DND-41 (cell line): ENCODE measurements around the gene C11orf71.

ENCODE experiments used
- EZH2 ChIP-seq: IDR thresholded peaks from 3 replicates; pipeline ENCODE4 v1.6.1; 2012; ENCODE audit warnings: borderline replicate concordance, low read depth, mild to moderate bottlenecking, moderate library complexity, low read length, inconsistent platforms; ENCODE audit not compliant: severe bottlenecking
- TF ChIP-seq, protein P1 (sequence below): IDR thresholded peaks from 2 replicates; pipeline ENCODE4 v1.5.1; 2012; ENCODE audit warnings: borderline replicate concordance, low read length, moderate library complexity, mild to moderate bottlenecking; ENCODE audit not compliant: poor library complexity, severe bottlenecking; ENCODE audit errors: extremely low read depth

DNA sequence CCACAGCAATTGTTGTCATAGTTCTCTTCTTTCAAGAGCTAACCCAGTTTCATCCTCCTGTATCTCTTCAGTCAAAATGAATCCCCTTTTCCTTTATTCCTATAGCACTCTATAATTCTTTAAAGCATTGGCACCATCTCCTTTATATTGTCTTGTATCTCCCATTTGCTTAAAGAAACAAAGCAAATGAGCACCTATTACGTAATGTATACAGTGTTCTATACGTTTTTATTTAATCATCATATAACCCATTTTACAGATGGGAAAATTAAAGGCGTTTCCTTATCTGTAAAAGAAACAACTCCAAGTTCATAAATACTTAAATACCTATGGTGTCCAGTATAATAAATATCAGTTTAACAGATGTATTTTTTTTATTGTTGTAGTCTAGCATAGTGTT lies 32.6 kb upstream of the C11orf71 start:
- TF ChIP-seq, protein P1, sequence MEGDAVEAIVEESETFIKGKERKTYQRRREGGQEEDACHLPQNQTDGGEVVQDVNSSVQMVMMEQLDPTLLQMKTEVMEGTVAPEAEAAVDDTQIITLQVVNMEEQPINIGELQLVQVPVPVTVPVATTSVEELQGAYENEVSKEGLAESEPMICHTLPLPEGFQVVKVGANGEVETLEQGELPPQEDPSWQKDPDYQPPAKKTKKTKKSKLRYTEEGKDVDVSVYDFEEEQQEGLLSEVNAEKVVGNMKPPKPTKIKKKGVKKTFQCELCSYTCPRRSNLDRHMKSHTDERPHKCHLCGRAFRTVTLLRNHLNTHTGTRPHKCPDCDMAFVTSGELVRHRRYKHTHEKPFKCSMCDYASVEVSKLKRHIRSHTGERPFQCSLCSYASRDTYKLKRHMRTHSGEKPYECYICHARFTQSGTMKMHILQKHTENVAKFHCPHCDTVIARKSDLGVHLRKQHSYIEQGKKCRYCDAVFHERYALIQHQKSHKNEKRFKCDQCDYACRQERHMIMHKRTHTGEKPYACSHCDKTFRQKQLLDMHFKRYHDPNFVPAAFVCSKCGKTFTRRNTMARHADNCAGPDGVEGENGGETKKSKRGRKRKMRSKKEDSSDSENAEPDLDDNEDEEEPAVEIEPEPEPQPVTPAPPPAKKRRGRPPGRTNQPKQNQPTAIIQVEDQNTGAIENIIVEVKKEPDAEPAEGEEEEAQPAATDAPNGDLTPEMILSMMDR, result no peak
- no peak for TF ChIP-seq EZH2
